ENCODE data around the gene TMEM200A. TPM values are rescaled to one million over a fixed set of nuclear protein-coding genes. Genes with fewer than 3 reads are reported as not detected.

The TMEM200A gene
- total and polyA plus RNA-seq, 2 donors (not counting 1 experiment from before 2014, with no cell fraction given) = 50.2 to 51.7 TPM

- H3K4me2 ChIP-seq (ENCODE audit: extremely low read depth, insufficient read depth, low read length) = no peak overlapping the region
- H3K27me3 ChIP-seq (ENCODE audit: control insufficient read depth, insufficient read depth, low read length) = no peaks in the 10 kb centered on the region
- H3K4me1 ChIP-seq (ENCODE audit: control insufficient read depth, extremely low read depth, insufficient read depth, low read length) = no peaks in the 10 kb centered on the region
- no peak for TF ChIP-seq EZH2 (IDR thresholded peaks at IDR 0.05; ENCODE audit: low read length, missing control alignments)
- TF ChIP-seq, protein P1, sequence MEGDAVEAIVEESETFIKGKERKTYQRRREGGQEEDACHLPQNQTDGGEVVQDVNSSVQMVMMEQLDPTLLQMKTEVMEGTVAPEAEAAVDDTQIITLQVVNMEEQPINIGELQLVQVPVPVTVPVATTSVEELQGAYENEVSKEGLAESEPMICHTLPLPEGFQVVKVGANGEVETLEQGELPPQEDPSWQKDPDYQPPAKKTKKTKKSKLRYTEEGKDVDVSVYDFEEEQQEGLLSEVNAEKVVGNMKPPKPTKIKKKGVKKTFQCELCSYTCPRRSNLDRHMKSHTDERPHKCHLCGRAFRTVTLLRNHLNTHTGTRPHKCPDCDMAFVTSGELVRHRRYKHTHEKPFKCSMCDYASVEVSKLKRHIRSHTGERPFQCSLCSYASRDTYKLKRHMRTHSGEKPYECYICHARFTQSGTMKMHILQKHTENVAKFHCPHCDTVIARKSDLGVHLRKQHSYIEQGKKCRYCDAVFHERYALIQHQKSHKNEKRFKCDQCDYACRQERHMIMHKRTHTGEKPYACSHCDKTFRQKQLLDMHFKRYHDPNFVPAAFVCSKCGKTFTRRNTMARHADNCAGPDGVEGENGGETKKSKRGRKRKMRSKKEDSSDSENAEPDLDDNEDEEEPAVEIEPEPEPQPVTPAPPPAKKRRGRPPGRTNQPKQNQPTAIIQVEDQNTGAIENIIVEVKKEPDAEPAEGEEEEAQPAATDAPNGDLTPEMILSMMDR (conservative IDR thresholded peaks at IDR 0.05 in 1 of 2, IDR thresholded peaks at IDR 0.05 in 1 of 2; ENCODE audit: low read depth in 1 of 2, low read length in 2 of 2) = no peak
- H3K79me2 ChIP-seq (ENCODE audit: control insufficient read depth, insufficient read depth, low read length) = no peaks in the 10 kb centered on the region
- DNase-seq (ENCODE audit: low read depth in 2 of 2) = peak in 1 of 2 donors; percentile 62
- no peaks in the 10 kb centered on the region for H4K20me1 ChIP-seq (ENCODE audit: control insufficient read depth, extremely low read depth, insufficient read depth, low read length)
- no peak overlapping the region for H2AFZ ChIP-seq (ENCODE audit: low read length)
- no peak overlapping the region for H3K27ac ChIP-seq (ENCODE audit: insufficient read depth, low read length)
- H3K9ac ChIP-seq (ENCODE audit: insufficient read depth, low read length) = no peak overlapping the region
- no peaks in the 10 kb centered on the region for H3K36me3 ChIP-seq (ENCODE audit: control insufficient read depth, insufficient read depth, low read length)
- no peaks in the 10 kb centered on the region for H3K9me3 ChIP-seq (ENCODE audit: control insufficient read depth, insufficient read depth, low read depth, low read length)
- H3K4me3 ChIP-seq (replicated peaks in 1 of 4; ENCODE audit: control extremely low read depth in 1 of 4, insufficient read depth in 1 of 4, low read depth in 3 of 4, low read length in 4 of 4) = no peak overlapping the region
Measured at GRCh38 chr6:130466748-130467061, 100.9 kb downstream of the TMEM200A start.

DNA sequence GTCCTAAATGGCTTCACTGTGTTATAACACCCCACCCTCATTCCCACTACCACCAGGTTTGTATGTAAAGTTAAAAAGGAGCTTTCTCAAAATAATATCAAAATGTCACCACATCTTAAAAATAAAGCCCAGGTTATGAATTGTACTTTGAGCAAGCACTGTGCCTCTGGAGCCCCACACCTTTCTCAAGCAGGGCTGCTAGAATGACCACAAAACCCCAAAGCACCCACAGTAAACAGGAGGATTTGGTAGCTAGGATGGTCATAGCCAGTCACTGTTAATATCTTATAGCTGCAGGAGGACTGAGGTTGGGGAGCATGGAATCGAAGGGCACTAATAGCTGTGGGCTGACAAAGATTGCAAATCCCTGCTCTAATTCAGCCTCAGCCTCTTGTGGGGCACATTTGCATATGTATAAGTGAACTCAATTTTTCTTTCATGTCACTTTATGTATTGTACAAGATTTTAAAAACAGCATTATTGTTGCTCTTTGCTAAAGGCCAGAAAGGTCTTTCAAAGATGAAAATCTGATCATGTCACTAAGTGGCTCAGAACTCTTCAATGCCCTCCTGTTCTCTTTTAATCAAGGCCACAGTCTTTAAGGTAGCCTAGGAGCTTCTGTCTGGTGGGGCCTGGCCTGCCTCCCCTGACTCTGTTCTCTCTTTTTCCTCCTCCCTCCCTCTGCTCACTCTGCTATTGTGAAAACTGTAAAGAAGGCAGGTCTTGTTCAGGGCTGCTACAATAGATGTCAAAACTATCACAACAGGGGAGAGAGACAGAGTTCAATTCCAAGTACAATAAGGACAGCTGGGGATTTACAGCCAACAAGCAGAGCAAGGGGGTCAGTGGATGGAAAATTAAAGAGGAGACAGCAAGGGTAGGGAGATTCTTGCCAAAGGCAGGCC lies 101.6 kb downstream of the TMEM200A start:
- H3K79me2 ChIP-seq (ENCODE audit: control insufficient read depth, insufficient read depth, low read length) = no peaks in the 10 kb centered on the region
- no peaks in the 10 kb centered on the region for H3K27me3 ChIP-seq (ENCODE audit: control insufficient read depth, insufficient read depth, low read length)
- TF ChIP-seq EZH2 (IDR thresholded peaks at IDR 0.05; ENCODE audit: low read length, missing control alignments) = no peak
- TF ChIP-seq, protein P1 (conservative IDR thresholded peaks at IDR 0.05 in 1 of 2, IDR thresholded peaks at IDR 0.05 in 1 of 2; ENCODE audit: low read depth in 1 of 2, low read length in 2 of 2) = no peak
- H3K4me2 ChIP-seq (ENCODE audit: extremely low read depth, insufficient read depth, low read length) = no peak overlapping the region
- H2AFZ ChIP-seq (ENCODE audit: low read length) = no peak overlapping the region
- no peak overlapping the region for H3K27ac ChIP-seq (ENCODE audit: insufficient read depth, low read length)
- H3K4me1 ChIP-seq (ENCODE audit: control insufficient read depth, extremely low read depth, insufficient read depth, low read length) = no peaks in the 10 kb centered on the region
- no peak overlapping the region for H3K4me3 ChIP-seq (replicated peaks in 1 of 4; ENCODE audit: control extremely low read depth in 1 of 4, insufficient read depth in 1 of 4, low read depth in 3 of 4, low read length in 4 of 4)
- DNase-seq (ENCODE audit: low read depth in 2 of 2) = no peak
- H3K9me3 ChIP-seq (ENCODE audit: control insufficient read depth, insufficient read depth, low read depth, low read length) = no peaks in the 10 kb centered on the region
- H3K36me3 ChIP-seq (ENCODE audit: control insufficient read depth, insufficient read depth, low read length) = no peaks in the 10 kb centered on the region
- H4K20me1 ChIP-seq (ENCODE audit: control insufficient read depth, extremely low read depth, insufficient read depth, low read length) = no peaks in the 10 kb centered on the region
- no peak overlapping the region for H3K9ac ChIP-seq (ENCODE audit: insufficient read depth, low read length)

GRCh38 chr6:130470766-130471165 lies 104.9 kb downstream of the TMEM200A start:
- H3K4me2 ChIP-seq (ENCODE audit: extremely low read depth, insufficient read depth, low read length) = no peak overlapping the region
- no peaks in the 10 kb centered on the region for H3K9me3 ChIP-seq (ENCODE audit: control insufficient read depth, insufficient read depth, low read depth, low read length)
- H3K27ac ChIP-seq (ENCODE audit: insufficient read depth, low read length) = no peak overlapping the region
- TF ChIP-seq EZH2 (IDR thresholded peaks at IDR 0.05; ENCODE audit: low read length, missing control alignments) = no peak
- TF ChIP-seq, protein P1 (conservative IDR thresholded peaks at IDR 0.05 in 1 of 2, IDR thresholded peaks at IDR 0.05 in 1 of 2; ENCODE audit: low read depth in 1 of 2, low read length in 2 of 2) = no peak
- peaks cover 3% of the 10 kb centered on the region for H3K4me1 ChIP-seq (ENCODE audit: control insufficient read depth, extremely low read depth, insufficient read depth, low read length)
- H2AFZ ChIP-seq (ENCODE audit: low read length) = no peak overlapping the region
- DNase-seq (ENCODE audit: low read depth in 2 of 2) = no peak
- no peaks in the 10 kb centered on the region for H4K20me1 ChIP-seq (ENCODE audit: control insufficient read depth, extremely low read depth, insufficient read depth, low read length)
- H3K79me2 ChIP-seq (ENCODE audit: control insufficient read depth, insufficient read depth, low read length) = no peaks in the 10 kb centered on the region
- H3K27me3 ChIP-seq (ENCODE audit: control insufficient read depth, insufficient read depth, low read length) = no peaks in the 10 kb centered on the region
- no peaks in the 10 kb centered on the region for H3K36me3 ChIP-seq (ENCODE audit: control insufficient read depth, insufficient read depth, low read length)
- H3K4me3 ChIP-seq (replicated peaks in 1 of 4; ENCODE audit: control extremely low read depth in 1 of 4, insufficient read depth in 1 of 4, low read depth in 3 of 4, low read length in 4 of 4) = no peak overlapping the region
- H3K9ac ChIP-seq (ENCODE audit: insufficient read depth, low read length) = no peak overlapping the region
